ENCODE results near the gene PRRT3.

The PRRT3 gene

GRCh38 chr3:9932535-9932842, 19.7 kb downstream of the PRRT3 start:
- Histone ChIP-seq H2BK12ac (ENCODE audit: low read length) (no peak overlapping the region), H3K27me3 (ENCODE audit: control insufficient read depth in 3 of 3, insufficient read depth in 3 of 3, low read depth in 1 of 3, low read length in 3 of 3) (no peaks in the 10 kb centered on the region)

DNA sequence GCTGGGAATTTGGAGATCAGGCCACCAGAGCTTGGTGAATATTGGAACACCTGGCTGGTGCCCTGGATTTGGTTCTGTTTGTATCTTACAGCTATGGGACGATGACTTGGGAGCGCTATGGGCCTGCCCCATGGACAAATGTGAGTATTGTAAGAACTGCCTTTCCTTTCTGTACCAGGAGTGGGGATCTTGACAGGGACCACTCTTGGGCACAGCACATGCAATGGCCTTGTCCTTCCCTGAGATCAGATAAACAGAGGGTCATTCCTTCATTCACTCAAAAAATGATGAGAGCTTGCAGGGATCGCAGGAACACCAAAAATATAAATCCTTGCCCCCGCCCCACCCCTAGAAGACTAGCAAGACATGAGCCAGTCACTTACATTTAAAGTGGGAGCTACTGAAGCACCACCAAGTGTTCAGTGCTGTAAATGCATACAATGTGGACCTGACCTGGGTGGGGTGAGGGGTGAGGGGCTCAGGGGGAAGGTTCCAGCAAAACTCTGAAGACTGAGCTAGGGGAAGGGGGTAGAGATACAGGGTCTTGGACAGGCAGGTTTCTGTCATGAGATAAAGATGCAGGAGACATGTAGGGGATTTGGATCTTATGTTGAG, 21.3 kb downstream of the PRRT3 start:
- no peak overlapping the region for H3K9ac ChIP-seq (ENCODE audit: low read depth, low read length, poor library complexity)
- H2BK12ac ChIP-seq (ENCODE audit: low read length) = no peak overlapping the region
- H3K18ac ChIP-seq (ENCODE audit: low read length) = no peak overlapping the region
- H3K14ac ChIP-seq (ENCODE audit: low read length) = no peak overlapping the region
- peaks cover 0 to 8% of the 10 kb centered on the region in 2 donors for H3K36me3 ChIP-seq (replicated peaks in 1 of 2; ENCODE audit: control insufficient read depth in 2 of 2, insufficient read depth in 2 of 2, low read length in 2 of 2)
- no peak overlapping the region for H3K4ac ChIP-seq (ENCODE audit: low read length)
- no peak overlapping the region for H3K23ac ChIP-seq (ENCODE audit: low read depth, low read length, poor library complexity)
- no peak overlapping the region for H4K91ac ChIP-seq (ENCODE audit: low read depth, low read length, poor library complexity)
- H4K8ac ChIP-seq (ENCODE audit: low read depth, low read length) = no peak overlapping the region
- H3K27ac ChIP-seq (replicated peaks; ENCODE audit: low read length) = no peak overlapping the region
- no peaks in the 10 kb centered on the region for H3K27me3 ChIP-seq (ENCODE audit: control insufficient read depth in 3 of 3, insufficient read depth in 3 of 3, low read depth in 1 of 3, low read length in 3 of 3)
- no CpG with 5 or more reads among the region's 4 CpGs for WGBS, 2 donors (ENCODE audit: extremely low coverage in 2 of 2, insufficient read length in 2 of 2, insufficient replicate concordance in 1 of 2)
- peaks cover 0 to 2% of the 10 kb centered on the region in 2 donors for H3K9me3 ChIP-seq (replicated peaks in 1 of 2; ENCODE audit: control insufficient read depth in 2 of 2, insufficient read depth in 1 of 2, low read depth in 1 of 2, low read length in 2 of 2)
- H3K4me1 ChIP-seq (ENCODE audit: control insufficient read depth in 2 of 2, insufficient read depth in 1 of 2, low read depth in 1 of 2, low read length in 2 of 2) = peaks cover 7 to 10% of the 10 kb centered on the region in 2 donors
- no peak overlapping the region for H2BK15ac ChIP-seq (ENCODE audit: low read length)
- no peak overlapping the region for H2BK120ac ChIP-seq (ENCODE audit: low read depth, low read length)
- no peak overlapping the region for H2BK5ac ChIP-seq (ENCODE audit: low read length)
- H3K79me1 ChIP-seq (ENCODE audit: low read depth, low read length) = no peaks in the 10 kb centered on the region
- H3K4me2 ChIP-seq (ENCODE audit: insufficient read depth, low read length, poor library complexity, severe bottlenecking) = no peak overlapping the region
- no peak overlapping the region for H2AK5ac ChIP-seq (ENCODE audit: low read depth, low read length)
- DNase-seq (ENCODE audit: low spot score) = no peak
- H2AFZ ChIP-seq (ENCODE audit: low read length) = no peak overlapping the region
- H3K4me3 ChIP-seq (ENCODE audit: low read length in 2 of 2) = no peak overlapping the region

More at GRCh38 chr3:9932535-9932842, 19.7 kb downstream of the PRRT3 start:
- H3K9ac ChIP-seq (ENCODE audit: low read depth, low read length, poor library complexity) = no peak overlapping the region
- H4K8ac ChIP-seq (ENCODE audit: low read depth, low read length) = no peak overlapping the region
- no peak overlapping the region for H2BK15ac ChIP-seq (ENCODE audit: low read length)
- H3K79me1 ChIP-seq (ENCODE audit: low read depth, low read length) = no peaks in the 10 kb centered on the region
- no peak overlapping the region for H3K14ac ChIP-seq (ENCODE audit: low read length)
- peaks cover 7 to 10% of the 10 kb centered on the region in 2 donors for H3K4me1 ChIP-seq (ENCODE audit: control insufficient read depth in 2 of 2, insufficient read depth in 1 of 2, low read depth in 1 of 2, low read length in 2 of 2)
- H4K91ac ChIP-seq (ENCODE audit: low read depth, low read length, poor library complexity) = no peak overlapping the region
- H2BK120ac ChIP-seq (ENCODE audit: low read depth, low read length) = no peak overlapping the region
- peak overlapping the region; percentile 84 for H3K18ac ChIP-seq (ENCODE audit: low read length)
- H3K9me3 ChIP-seq (replicated peaks in 1 of 2; ENCODE audit: control insufficient read depth in 2 of 2, insufficient read depth in 1 of 2, low read depth in 1 of 2, low read length in 2 of 2) = peaks cover 0 to 2% of the 10 kb centered on the region in 2 donors
- H2BK5ac ChIP-seq (ENCODE audit: low read length) = no peak overlapping the region
- H3K27ac ChIP-seq (replicated peaks; ENCODE audit: low read length) = no peak overlapping the region
- peak overlapping the region; percentile 99 for H3K4me2 ChIP-seq (ENCODE audit: insufficient read depth, low read length, poor library complexity, severe bottlenecking)
- peak overlapping the region in 1 of 2 donors; percentile 74 for H3K4me3 ChIP-seq (ENCODE audit: low read length in 2 of 2)
- H2AFZ ChIP-seq (ENCODE audit: low read length) = peak overlapping the region; percentile 96
- H3K4ac ChIP-seq (ENCODE audit: low read length) = no peak overlapping the region
- no CpG with 5 or more reads among the region's 13 CpGs for WGBS, 2 donors (ENCODE audit: extremely low coverage in 2 of 2, insufficient read length in 2 of 2, insufficient replicate concordance in 1 of 2)
- no peak for DNase-seq (ENCODE audit: low spot score)
- peak overlapping the region; percentile 99 for H3K23ac ChIP-seq (ENCODE audit: low read depth, low read length, poor library complexity)
- peaks cover 3 to 24% of the 10 kb centered on the region in 2 donors for H3K36me3 ChIP-seq (replicated peaks in 1 of 2; ENCODE audit: control insufficient read depth in 2 of 2, insufficient read depth in 2 of 2, low read length in 2 of 2)
- no peak overlapping the region for H2AK5ac ChIP-seq (ENCODE audit: low read depth, low read length)

DNA sequence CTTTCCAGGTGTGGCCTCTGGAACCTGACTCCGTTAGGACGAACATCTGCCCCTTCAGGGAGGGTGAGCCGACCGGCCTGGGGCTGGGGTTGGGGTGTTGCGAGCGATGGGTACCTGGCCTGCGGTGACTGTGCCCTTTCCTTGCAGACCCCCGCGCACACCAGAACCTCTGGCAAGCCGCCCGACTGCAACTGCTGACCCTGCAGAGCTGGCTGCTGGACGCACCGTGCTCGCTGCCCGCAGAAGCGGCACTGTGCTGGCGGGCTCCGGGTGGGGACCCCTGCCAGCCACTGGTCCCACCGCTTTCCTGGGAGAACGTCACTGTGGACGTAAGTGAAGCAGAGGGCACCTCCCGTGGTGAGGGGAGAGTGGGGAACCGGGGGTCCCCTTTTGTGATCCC, 24.1 kb downstream of the PRRT3 start:
- Histone ChIP-seq H3K36me3 (replicated peaks in 1 of 2; ENCODE audit: control insufficient read depth in 2 of 2, insufficient read depth in 2 of 2, low read length in 2 of 2) (no peaks in the 10 kb centered on the region), H3K4me2 (ENCODE audit: insufficient read depth, low read length, poor library complexity, severe bottlenecking) (no peak overlapping the region), H2AK5ac (ENCODE audit: low read depth, low read length) (peak overlapping the region; percentile 19), H2BK5ac (ENCODE audit: low read length) (no peak overlapping the region), H3K27me3 (ENCODE audit: control insufficient read depth in 3 of 3, insufficient read depth in 3 of 3, low read depth in 1 of 3, low read length in 3 of 3) (no peaks in the 10 kb centered on the region), H3K18ac (ENCODE audit: low read length) (no peak overlapping the region), H3K79me1 (ENCODE audit: low read depth, low read length) (no peaks in the 10 kb centered on the region), H2BK120ac (ENCODE audit: low read depth, low read length) (no peak overlapping the region), H3K4me3 (ENCODE audit: low read length in 2 of 2) (no peak overlapping the region), H3K9ac (ENCODE audit: low read depth, low read length, poor library complexity) (no peak overlapping the region), H2AFZ (ENCODE audit: low read length) (no peak overlapping the region), H4K8ac (ENCODE audit: low read depth, low read length) (no peak overlapping the region), H3K14ac (ENCODE audit: low read length) (no peak overlapping the region), H3K27ac (replicated peaks; ENCODE audit: low read length) (no peak overlapping the region), H4K91ac (ENCODE audit: low read depth, low read length, poor library complexity) (no peak overlapping the region), H3K9me3 (replicated peaks in 1 of 2; ENCODE audit: control insufficient read depth in 2 of 2, insufficient read depth in 1 of 2, low read depth in 1 of 2, low read length in 2 of 2) (peaks cover 0 to 2% of the 10 kb centered on the region in 2 donors), H3K23ac (ENCODE audit: low read depth, low read length, poor library complexity) (no peak overlapping the region), H3K4me1 (ENCODE audit: control insufficient read depth in 2 of 2, insufficient read depth in 1 of 2, low read depth in 1 of 2, low read length in 2 of 2) (peaks cover 0 to 3% of the 10 kb centered on the region in 2 donors), H3K4ac (ENCODE audit: low read length) (no peak overlapping the region), H2BK12ac (ENCODE audit: low read length) (no peak overlapping the region), H2BK15ac (ENCODE audit: low read length) (no peak overlapping the region)
- WGBS, 2 donors (ENCODE audit: extremely low coverage in 2 of 2, insufficient read length in 2 of 2, insufficient replicate concordance in 1 of 2) = no CpG with 5 or more reads among the region's 23 CpGs
- no peak for DNase-seq (ENCODE audit: low spot score)

DNA sequence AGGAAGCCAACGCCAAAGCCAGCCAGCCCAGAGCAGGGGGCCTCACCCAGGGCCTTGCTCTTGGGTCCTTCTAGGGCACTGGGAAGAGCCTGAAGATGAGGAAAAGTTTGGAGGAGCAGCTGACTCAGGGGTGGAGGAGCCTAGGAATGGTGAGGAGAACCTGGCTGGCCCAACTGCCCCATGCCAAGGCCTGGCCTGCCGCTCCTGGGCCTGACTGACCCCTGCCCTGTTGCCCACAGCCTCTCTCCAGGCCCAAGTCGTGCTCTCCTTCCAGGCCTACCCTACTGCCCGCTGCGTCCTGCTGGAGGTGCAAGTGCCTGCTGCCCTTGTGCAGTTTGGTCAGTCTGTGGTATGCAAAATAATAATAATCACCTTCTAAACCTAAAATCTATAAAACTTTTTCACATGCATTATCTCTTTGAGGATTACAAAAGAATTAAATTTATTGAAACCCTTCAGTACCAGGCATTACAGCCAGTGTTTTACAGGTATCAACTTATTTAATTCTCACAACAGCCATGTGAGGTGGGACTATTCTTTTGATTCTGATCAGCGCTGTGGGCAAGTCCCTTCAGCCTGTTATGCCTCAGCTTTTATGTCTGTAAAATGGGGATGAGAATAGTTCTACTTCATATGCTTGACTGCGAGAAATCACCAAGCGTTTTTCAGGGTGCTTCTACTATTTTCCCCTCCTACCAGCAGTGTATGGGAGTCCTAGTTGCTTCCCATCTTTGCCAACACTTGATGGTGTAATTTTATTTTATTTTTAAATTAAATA, 33.8 kb downstream of the PRRT3 start:
- Histone ChIP-seq H3K4me2 (ENCODE audit: insufficient read depth, low read length, poor library complexity, severe bottlenecking) (no peak overlapping the region), H3K27ac (replicated peaks; ENCODE audit: low read length) (no peak overlapping the region), H2AFZ (ENCODE audit: low read length) (no peak overlapping the region), H3K4me1 (ENCODE audit: control insufficient read depth in 2 of 2, insufficient read depth in 1 of 2, low read depth in 1 of 2, low read length in 2 of 2) (peaks cover 12 to 17% of the 10 kb centered on the region in 2 donors), H2BK5ac (ENCODE audit: low read length) (peak overlapping the region; percentile 61), H2BK120ac (ENCODE audit: low read depth, low read length) (no peak overlapping the region), H4K91ac (ENCODE audit: low read depth, low read length, poor library complexity) (peak overlapping the region; percentile 56), H3K79me1 (ENCODE audit: low read depth, low read length) (no peaks in the 10 kb centered on the region), H4K8ac (ENCODE audit: low read depth, low read length) (no peak overlapping the region), H3K9ac (ENCODE audit: low read depth, low read length, poor library complexity) (no peak overlapping the region), H3K9me3 (replicated peaks in 1 of 2; ENCODE audit: control insufficient read depth in 2 of 2, insufficient read depth in 1 of 2, low read depth in 1 of 2, low read length in 2 of 2) (no peaks in the 10 kb centered on the region), H3K4ac (ENCODE audit: low read length) (no peak overlapping the region), H2BK12ac (ENCODE audit: low read length) (peak overlapping the region; percentile 63), H3K27me3 (ENCODE audit: control insufficient read depth in 3 of 3, insufficient read depth in 3 of 3, low read depth in 1 of 3, low read length in 3 of 3) (peaks cover 0 to 15% (median 0%) of the 10 kb centered on the region in 3 experiments), H3K36me3 (replicated peaks in 1 of 2; ENCODE audit: control insufficient read depth in 2 of 2, insufficient read depth in 2 of 2, low read length in 2 of 2) (no peaks in the 10 kb centered on the region), H3K23ac (ENCODE audit: low read depth, low read length, poor library complexity) (peak overlapping the region; percentile 73), H2BK15ac (ENCODE audit: low read length) (peak overlapping the region; percentile 45), H3K18ac (ENCODE audit: low read length) (no peak overlapping the region), H3K4me3 (ENCODE audit: low read length in 2 of 2) (no peak overlapping the region), H2AK5ac (ENCODE audit: low read depth, low read length) (peak overlapping the region; percentile 20), H3K14ac (ENCODE audit: low read length) (peak overlapping the region; percentile 47)
- WGBS, 2 donors (ENCODE audit: extremely low coverage in 2 of 2, insufficient read length in 2 of 2, insufficient replicate concordance in 1 of 2) = no CpG with 5 or more reads among the region's 8 CpGs
- DNase-seq (ENCODE audit: low spot score) = no peak

Data from neuronal stem cell (in vitro differentiated cells).